HG03520 (cell line): ENCODE data around the gene TM4SF5.

ENCODE experiments used
- ATAC-seq: cut with Tn5 transposase; IDR thresholded peaks from one replicate; pipeline ENCODE4 v1.9.1; 2021; ENCODE audit warnings: mild to moderate bottlenecking, moderate library complexity; ENCODE audit not compliant: unreplicated experiment

Gene TM4SF5

DNA sequence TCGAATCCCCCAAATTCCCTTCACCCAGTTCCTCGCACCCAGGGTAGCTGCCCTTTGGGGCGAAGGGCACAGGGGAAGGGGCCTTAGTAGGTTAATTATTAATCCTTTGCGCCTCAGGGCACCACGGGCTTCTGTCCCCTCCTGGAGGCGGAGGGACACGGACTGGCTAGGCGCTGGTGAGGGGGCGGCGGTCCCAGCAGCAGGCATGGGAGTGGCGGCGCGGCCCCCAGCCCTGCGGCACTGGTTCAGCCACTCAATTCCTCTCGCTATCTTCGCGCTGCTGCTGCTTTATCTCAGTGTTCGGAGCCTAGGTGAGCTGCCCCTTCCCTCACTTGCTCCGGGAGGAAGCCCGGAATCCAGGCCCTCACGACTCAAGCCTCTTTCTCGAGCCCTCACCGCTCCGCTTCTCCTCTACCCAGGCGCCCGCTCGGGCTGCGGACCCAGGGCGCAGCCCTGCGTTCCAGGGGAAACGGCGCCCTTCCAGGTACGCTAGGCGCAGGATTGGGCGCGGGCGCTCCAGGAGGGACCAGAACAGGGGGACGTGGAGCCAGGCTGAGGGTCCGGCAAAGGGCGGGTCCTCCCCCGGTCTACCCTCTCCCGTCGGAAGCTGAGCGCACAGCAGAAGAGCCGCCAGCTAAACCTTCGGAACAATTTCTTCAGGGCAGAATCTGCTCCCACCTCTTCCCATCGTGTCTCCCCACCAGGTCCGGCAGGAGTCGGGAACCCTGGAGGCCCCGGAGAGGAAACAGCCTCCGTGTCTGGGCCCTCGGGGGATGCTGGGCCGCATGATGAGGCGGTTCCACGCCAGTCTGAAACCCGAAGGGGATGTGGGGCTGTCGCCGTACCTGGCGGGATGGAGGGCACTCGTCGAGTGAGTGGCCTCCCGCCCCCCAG, 17.4 kb downstream of the TM4SF5 start, which contains the start of gene GLTPD2:
GLTPD2 (plus strand) TSS at position 158 of the 894 bp plus-strand sequence; CDS start at position 206, 48 bp downstream.
- ATAC-seq, result no peak

DNA sequence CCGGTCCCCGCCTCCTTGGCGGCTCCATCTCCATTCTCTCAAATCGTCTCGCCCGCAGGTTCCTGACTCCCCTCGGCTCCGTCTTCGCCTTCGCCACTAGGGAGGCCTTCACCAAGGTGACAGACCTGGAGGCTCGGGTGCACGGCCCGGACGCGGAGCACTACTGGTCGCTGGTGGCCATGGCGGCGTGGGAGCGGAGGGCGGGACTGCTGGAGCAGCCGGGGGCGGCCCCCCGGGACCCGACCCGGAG, 17.9 kb downstream of the TM4SF5 start:
- ATAC-seq, result no peak

- ATAC-seq, result peak; percentile 85
Observed at GRCh38 chr17:4789951-4790704, 18.4 kb downstream of the TM4SF5 start.

GRCh38 chr17:4790705-4791088, 19.0 kb downstream of the TM4SF5 start:
- ATAC-seq, result no peak

- no peak for ATAC-seq
Observed at GRCh38 chr17:4795168-4795567, 23.5 kb downstream of the TM4SF5 start.

DNA sequence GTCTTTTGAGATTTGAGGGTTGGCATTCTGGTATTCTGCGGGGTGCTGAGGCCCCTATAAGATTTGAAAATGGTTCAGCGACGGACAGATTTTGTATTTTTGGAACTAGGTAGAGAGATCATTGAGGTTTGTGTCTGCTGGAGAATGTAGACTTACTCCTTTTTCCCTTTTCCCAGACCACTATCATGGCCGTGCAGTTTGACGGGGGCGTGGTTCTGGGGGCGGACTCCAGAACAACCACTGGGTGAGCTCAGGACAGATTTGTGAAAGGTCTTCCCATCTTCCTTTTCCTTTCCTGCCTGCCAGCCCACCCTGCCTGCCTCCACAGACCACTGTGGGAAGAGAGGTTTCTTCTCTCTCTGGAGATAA, 24.9 kb downstream of the TM4SF5 start:
- no peak for ATAC-seq

GRCh38 chr17:4800462-4801196, 28.9 kb downstream of the TM4SF5 start:
- no peak for ATAC-seq

GRCh38 chr17:4802228-4802627, 30.5 kb downstream of the TM4SF5 start, which contains the start of gene C17orf114:
TSS of gene C17orf114 (minus strand) at chr17:4802328.
- no peak for ATAC-seq

GRCh38 chr17:4806456-4806776, 34.7 kb downstream of the TM4SF5 start:
- ATAC-seq, result no peak

GRCh38 chr17:4806777-4807604, 35.3 kb downstream of the TM4SF5 start, which contains the start of gene PLD2:
TSS of gene PLD2 (plus strand) at chr17:4807152. CDS start at chr17:4807773, 621 bp downstream.
- peak; percentile 81 for ATAC-seq

DNA sequence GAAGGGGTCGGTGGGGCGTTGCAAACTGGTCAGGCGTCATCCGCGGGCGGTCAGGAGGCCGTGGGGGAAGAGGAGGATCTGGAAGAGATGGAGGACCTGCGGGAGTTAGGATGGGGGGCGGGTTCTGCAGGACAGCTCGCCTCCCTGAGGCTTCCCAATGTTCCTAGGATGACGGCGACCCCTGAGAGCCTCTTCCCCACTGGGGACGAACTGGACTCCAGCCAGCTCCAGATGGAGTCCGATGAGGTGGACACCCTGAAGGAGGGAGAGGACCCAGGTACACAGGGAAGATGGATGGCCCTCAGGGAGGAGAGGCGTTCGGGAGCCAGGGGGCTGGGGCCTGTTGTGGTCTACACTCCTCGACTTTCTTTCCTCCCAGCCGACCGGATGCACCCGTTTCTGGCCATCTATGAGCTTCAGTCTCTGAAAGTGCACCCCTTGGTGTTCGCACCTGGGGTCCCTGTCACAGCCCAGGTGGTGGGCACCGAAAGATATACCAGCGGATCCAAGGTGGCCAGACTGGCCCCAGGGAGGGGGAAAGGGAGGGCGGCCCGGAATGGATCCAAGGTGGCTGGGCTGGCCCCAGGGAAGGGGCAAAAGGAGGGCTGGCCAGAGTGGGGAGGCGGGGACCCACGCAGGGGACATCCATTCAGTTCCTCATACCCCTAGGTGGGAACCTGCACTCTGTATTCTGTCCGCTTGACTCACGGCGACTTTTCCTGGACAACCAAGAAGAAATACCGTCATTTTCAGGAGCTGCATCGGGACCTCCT, 36.1 kb downstream of the TM4SF5 start:
- ATAC-seq, result no peak

DNA sequence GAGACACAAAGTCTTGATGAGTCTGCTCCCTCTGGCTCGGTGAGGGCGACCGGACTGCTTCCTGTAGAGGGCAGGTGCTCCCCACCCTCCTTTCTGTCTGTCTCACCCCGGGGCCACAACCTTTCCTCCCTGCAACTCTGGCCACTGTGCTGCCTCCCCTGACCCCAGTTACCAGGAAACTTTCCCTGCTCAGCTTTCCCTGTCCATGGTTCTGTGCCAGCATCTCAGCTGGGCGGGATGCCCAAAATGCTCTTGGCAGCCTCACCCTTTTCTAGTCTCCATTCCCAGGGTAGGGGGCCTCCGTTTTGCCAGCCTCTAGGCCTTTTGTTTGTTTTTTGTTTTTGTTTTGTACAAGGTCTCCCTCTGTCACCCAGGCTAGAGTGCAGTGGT, 36.7 kb downstream of the TM4SF5 start:
- no peak for ATAC-seq

GRCh38 chr17:4810696-4811290, 39.1 kb downstream of the TM4SF5 start:
- ATAC-seq, result no peak

GRCh38 chr17:4811471-4811870, 39.8 kb downstream of the TM4SF5 start:
- ATAC-seq, result no peak

GRCh38 chr17:4812690-4813089, 41.0 kb downstream of the TM4SF5 start:
- no peak for ATAC-seq

GRCh38 chr17:4815043-4815675, 43.5 kb downstream of the TM4SF5 start:
- no peak for ATAC-seq

GRCh38 chr17:4816826-4817225, 45.1 kb downstream of the TM4SF5 start:
- no peak for ATAC-seq

GRCh38 chr17:4818276-4818675, 46.6 kb downstream of the TM4SF5 start:
- ATAC-seq, result no peak

GRCh38 chr17:4822835-4823234, 51.1 kb downstream of the TM4SF5 start:
- no peak for ATAC-seq
